ENCODE data around the gene RAB8A. TPM values are rescaled to one million over a fixed set of nuclear protein-coding genes. Genes with fewer than 3 reads are reported as not detected.
"Not testable (repeated sequence)": the region's sequence is repeated elsewhere in the genome, so short reads cannot be mapped to it uniquely, and the experiment has no call there.

Gene RAB8A
- total and polyA plus RNA-seq, 2 experiments from 2014 or later = 53.1 to 59.5 TPM

DNA sequence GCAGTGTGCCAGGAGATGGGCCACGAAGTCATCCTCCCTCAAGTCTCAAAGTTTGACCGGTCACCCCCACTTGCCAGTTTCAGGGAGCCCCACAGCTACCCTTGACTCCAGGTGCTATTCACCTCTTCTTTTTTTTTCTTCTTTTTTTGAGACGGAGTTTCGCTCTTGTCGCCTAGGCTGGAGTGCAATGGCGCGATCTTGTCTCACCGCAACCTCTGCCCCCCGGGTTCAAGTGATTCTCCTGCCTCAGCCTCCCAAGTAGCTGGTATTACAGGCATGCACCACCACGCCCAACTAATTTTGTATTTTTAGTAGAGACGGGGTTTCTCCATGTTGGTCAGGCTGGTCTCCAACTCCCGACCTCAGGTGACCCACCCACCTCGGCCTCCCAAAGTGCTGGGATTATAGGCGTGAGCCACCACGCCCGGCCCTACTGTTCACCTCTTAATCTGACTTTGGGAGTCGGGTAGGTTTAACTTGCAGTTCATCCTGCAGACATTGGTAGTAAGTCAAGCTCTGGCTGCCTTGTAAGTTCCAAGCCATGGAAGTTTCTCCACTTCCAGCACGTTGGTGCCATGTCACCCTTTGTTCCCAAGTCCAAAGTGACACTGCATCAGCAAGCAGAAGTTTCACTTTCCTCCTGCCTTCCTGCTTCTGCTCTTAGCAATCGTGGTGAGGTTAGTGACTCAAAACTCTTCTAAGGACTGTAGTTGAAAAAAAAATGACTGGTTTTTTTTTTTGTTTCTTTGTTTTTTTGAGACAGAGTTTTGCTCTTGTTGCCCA lies 7.6 kb downstream of the RAB8A start:
- H3K4me3 Mint-ChIP-seq; H3K9me2 ChIP-seq (ENCODE audit: insufficient read depth); H3K27me3 Mint-ChIP-seq (ENCODE audit: insufficient read depth, low read depth, poor library complexity); H3K4me1 ChIP-seq (ENCODE audit: insufficient read depth); H3K27ac ChIP-seq (ENCODE audit: low read depth); H3K9me3 Mint-ChIP-seq; H3K27me3 ChIP-seq (ENCODE audit: insufficient read depth); H3K4me3 ChIP-seq; H3F3A ChIP-seq (replicated peaks; ENCODE audit: low read depth); H3K4me1 Mint-ChIP-seq; H3K4me2 ChIP-seq; H2AFZ ChIP-seq; H3K27ac Mint-ChIP-seq; DNase-seq (ENCODE audit: low spot score); ATAC-seq: not testable (repeated sequence)
- H3K79me2 ChIP-seq (replicated peaks; ENCODE audit: insufficient read depth) = peaks cover 15% of the 10 kb centered on the region
- peaks cover 50% of the 10 kb centered on the region for H3K36me3 Mint-ChIP-seq (ENCODE audit: low read depth)
- peaks cover 14% of the 10 kb centered on the region; the same call in 1 of the 2 replicates for H4K20me1 ChIP-seq (replicated peaks; ENCODE audit: insufficient read depth)
- peaks cover 17% of the 10 kb centered on the region for H3K36me3 ChIP-seq (ENCODE audit: insufficient read depth)

DNA sequence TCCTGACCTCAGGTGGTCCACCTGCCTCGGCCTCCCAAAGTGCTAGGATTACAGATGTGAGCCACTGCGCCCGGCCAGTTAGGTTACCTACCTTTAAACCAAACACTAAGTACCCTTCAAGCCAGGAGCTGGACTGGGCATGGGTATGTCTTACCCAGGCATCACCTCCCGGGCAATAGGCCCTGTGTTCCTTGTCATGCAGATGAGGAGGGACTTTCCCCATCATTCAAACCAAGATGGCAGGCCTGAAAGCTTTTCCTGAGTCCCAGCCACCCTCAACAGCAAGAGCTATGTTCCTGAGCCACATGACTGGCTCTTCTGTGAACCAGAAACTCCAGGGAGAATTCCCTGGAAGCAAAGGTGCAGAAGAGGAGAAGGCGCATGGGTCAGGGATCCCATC lies 9.5 kb downstream of the RAB8A start:
- no peak overlapping the region for H3K4me3 ChIP-seq
- Mint-ChIP-seq H3K36me3 (ENCODE audit: low read depth) (peaks cover 46% of the 10 kb centered on the region), H3K27ac (no peak overlapping the region), H3K4me3 (no peak overlapping the region), H3K9me3 (no peaks in the 10 kb centered on the region), H3K4me1 (peaks cover 5% of the 10 kb centered on the region; the same call in 1 of the 3 replicates), H3K27me3 (ENCODE audit: insufficient read depth, low read depth, poor library complexity) (peaks cover 7% of the 10 kb centered on the region)
- H3K36me3 ChIP-seq (ENCODE audit: insufficient read depth) = peaks cover 18% of the 10 kb centered on the region
- H2AFZ ChIP-seq = no peak overlapping the region
- no peaks in the 10 kb centered on the region; the same call in 1 of the 2 replicates for H3K79me2 ChIP-seq (replicated peaks; ENCODE audit: insufficient read depth)
- H3K4me2 ChIP-seq = no peak overlapping the region
- no peaks in the 10 kb centered on the region for H3K27me3 ChIP-seq (ENCODE audit: insufficient read depth)
- H3K9me2 ChIP-seq (ENCODE audit: insufficient read depth) = no peaks in the 10 kb centered on the region
- ATAC-seq = no peak
- H3K4me1 ChIP-seq (ENCODE audit: insufficient read depth) = no peaks in the 10 kb centered on the region
- DNase-seq (ENCODE audit: low spot score) = no peak
- H4K20me1 ChIP-seq (replicated peaks; ENCODE audit: insufficient read depth) = peaks cover 13% of the 10 kb centered on the region; the same call in 1 of the 2 replicates
- H3F3A ChIP-seq (replicated peaks; ENCODE audit: low read depth) = no peaks in the 10 kb centered on the region
- no peak overlapping the region for H3K27ac ChIP-seq (ENCODE audit: low read depth)
- no peak for TF ChIP-seq POLR2AphosphoS5 (IDR thresholded peaks at IDR 0.05; ENCODE audit: low read depth)
- TF ChIP-seq ZNF331 (CRISPR knock-in tag; IDR thresholded peaks at IDR 0.05; ENCODE audit: low read depth) = no peak
- TF ChIP-seq EZH2 (IDR thresholded peaks at IDR 0.05; ENCODE audit: low read depth, unreplicated experiment) = no peak
- TF ChIP-seq CREB1 (CRISPR knock-in tag; IDR thresholded peaks at IDR 0.05; ENCODE audit: low read depth) = no peak
- no peak for TF ChIP-seq JUNB (IDR thresholded peaks at IDR 0.05; ENCODE audit: unreplicated experiment)
- no peak for TF ChIP-seq STAT1 (IDR thresholded peaks at IDR 0.05; ENCODE audit: unreplicated experiment)
- TF ChIP-seq, protein P1, sequence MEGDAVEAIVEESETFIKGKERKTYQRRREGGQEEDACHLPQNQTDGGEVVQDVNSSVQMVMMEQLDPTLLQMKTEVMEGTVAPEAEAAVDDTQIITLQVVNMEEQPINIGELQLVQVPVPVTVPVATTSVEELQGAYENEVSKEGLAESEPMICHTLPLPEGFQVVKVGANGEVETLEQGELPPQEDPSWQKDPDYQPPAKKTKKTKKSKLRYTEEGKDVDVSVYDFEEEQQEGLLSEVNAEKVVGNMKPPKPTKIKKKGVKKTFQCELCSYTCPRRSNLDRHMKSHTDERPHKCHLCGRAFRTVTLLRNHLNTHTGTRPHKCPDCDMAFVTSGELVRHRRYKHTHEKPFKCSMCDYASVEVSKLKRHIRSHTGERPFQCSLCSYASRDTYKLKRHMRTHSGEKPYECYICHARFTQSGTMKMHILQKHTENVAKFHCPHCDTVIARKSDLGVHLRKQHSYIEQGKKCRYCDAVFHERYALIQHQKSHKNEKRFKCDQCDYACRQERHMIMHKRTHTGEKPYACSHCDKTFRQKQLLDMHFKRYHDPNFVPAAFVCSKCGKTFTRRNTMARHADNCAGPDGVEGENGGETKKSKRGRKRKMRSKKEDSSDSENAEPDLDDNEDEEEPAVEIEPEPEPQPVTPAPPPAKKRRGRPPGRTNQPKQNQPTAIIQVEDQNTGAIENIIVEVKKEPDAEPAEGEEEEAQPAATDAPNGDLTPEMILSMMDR (conservative IDR thresholded peaks at IDR 0.05; ENCODE audit: low read depth in 2 of 2) = no peak
- TF ChIP-seq, protein P2, sequence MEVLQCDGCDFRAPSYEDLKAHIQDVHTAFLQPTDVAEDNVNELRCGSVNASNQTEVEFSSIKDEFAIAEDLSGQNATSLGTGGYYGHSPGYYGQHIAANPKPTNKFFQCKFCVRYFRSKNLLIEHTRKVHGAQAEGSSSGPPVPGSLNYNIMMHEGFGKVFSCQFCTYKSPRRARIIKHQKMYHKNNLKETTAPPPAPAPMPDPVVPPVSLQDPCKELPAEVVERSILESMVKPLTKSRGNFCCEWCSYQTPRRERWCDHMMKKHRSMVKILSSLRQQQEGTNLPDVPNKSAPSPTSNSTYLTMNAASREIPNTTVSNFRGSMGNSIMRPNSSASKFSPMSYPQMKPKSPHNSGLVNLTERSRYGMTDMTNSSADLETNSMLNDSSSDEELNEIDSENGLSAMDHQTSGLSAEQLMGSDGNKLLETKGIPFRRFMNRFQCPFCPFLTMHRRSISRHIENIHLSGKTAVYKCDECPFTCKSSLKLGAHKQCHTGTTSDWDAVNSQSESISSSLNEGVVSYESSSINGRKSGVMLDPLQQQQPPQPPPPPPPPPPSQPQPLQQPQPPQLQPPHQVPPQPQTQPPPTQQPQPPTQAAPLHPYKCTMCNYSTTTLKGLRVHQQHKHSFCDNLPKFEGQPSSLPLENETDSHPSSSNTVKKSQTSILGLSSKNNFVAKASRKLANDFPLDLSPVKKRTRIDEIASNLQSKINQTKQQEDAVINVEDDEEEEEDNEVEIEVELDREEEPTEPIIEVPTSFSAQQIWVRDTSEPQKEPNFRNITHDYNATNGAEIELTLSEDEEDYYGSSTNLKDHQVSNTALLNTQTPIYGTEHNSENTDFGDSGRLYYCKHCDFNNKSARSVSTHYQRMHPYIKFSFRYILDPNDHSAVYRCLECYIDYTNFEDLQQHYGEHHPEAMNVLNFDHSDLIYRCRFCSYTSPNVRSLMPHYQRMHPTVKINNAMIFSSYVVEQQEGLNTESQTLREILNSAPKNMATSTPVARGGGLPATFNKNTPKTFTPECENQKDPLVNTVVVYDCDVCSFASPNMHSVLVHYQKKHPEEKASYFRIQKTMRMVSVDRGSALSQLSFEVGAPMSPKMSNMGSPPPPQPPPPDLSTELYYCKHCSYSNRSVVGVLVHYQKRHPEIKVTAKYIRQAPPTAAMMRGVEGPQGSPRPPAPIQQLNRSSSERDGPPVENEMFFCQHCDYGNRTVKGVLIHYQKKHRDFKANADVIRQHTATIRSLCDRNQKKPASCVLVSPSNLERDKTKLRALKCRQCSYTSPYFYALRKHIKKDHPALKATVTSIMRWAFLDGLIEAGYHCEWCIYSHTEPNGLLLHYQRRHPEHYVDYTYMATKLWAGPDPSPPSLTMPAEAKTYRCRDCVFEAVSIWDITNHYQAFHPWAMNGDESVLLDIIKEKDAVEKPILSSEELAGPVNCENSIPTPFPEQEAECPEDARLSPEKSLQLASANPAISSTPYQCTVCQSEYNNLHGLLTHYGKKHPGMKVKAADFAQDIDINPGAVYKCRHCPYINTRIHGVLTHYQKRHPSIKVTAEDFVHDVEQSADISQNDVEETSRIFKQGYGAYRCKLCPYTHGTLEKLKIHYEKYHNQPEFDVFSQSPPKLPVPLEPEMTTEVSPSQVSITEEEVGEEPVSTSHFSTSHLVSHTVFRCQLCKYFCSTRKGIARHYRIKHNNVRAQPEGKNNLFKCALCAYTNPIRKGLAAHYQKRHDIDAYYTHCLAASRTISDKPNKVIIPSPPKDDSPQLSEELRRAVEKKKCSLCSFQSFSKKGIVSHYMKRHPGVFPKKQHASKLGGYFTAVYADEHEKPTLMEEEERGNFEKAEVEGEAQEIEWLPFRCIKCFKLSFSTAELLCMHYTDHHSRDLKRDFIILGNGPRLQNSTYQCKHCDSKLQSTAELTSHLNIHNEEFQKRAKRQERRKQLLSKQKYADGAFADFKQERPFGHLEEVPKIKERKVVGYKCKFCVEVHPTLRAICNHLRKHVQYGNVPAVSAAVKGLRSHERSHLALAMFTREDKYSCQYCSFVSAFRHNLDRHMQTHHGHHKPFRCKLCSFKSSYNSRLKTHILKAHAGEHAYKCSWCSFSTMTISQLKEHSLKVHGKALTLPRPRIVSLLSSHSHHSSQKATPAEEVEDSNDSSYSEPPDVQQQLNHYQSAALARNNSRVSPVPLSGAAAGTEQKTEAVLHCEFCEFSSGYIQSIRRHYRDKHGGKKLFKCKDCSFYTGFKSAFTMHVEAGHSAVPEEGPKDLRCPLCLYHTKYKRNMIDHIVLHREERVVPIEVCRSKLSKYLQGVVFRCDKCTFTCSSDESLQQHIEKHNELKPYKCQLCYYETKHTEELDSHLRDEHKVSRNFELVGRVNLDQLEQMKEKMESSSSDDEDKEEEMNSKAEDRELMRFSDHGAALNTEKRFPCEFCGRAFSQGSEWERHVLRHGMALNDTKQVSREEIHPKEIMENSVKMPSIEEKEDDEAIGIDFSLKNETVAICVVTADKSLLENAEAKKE (CRISPR knock-in tag; IDR thresholded peaks at IDR 0.05) = no peak
- TF ChIP-seq, protein P3, sequence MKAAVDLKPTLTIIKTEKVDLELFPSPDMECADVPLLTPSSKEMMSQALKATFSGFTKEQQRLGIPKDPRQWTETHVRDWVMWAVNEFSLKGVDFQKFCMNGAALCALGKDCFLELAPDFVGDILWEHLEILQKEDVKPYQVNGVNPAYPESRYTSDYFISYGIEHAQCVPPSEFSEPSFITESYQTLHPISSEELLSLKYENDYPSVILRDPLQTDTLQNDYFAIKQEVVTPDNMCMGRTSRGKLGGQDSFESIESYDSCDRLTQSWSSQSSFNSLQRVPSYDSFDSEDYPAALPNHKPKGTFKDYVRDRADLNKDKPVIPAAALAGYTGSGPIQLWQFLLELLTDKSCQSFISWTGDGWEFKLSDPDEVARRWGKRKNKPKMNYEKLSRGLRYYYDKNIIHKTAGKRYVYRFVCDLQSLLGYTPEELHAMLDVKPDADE (IDR thresholded peaks at IDR 0.05) = no peak

Measured in GM23338 (cell line).